ENCODE results near the gene ALK.

Gene ALK

GRCh38 chr2:29308366-29308765, 613.0 kb downstream of the ALK start:
- FAIRE-seq = no peak

- no peak for FAIRE-seq
Observed at GRCh38 chr2:29307519-29307918, 613.9 kb downstream of the ALK start.

GRCh38 chr2:29305762-29306161, 615.6 kb downstream of the ALK start:
- FAIRE-seq = no peak

GRCh38 chr2:29304399-29305060, 616.9 kb downstream of the ALK start:
- no peak for FAIRE-seq

DNA sequence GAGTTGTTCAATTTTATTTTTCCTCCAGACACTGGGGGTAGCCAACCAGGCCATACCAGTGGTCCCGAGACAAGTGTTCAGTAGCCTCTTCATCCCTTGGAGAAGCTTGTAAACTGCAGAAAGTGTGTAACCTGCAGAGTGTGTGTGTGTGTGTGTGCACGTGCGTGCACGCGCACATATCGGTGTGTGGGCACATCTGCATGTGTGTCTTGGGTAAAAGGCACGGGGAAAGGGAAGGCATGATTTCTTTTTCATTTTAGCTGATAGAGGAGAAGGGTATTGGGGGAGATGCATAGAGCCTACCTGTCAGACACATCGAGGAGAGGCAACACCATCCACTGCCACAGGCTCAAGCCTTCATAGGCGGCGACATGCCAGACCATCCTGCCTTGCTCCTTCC, 624.8 kb downstream of the ALK start:
- FAIRE-seq = no peak

GRCh38 chr2:29295845-29296244, 625.5 kb downstream of the ALK start:
- FAIRE-seq = no peak

- FAIRE-seq = no peak
Observed at GRCh38 chr2:29293830-29294438, 627.5 kb downstream of the ALK start.

- no peak for FAIRE-seq
Observed at GRCh38 chr2:29290293-29291047, 630.9 kb downstream of the ALK start.

DNA sequence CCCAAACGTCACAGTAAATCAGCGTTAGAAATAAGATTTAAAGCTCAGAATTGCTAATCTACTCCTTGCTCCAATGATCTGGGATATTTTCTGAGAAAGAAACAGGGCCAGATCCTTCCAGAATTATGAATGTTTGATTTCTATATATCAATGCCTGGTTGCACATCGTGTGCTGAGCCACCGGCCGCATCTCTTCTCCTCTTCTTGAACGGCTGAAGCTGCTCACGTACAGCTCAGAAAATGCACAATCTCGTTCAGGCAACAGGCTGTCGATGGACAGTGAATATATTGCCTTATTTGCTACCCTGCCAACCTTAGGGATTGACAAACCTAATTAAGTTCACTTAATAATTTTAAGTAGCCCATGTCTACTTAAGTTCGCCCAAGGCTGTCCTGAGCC, 636.7 kb downstream of the ALK start:
- FAIRE-seq = no peak

GRCh38 chr2:29281916-29282247, 639.5 kb downstream of the ALK start:
- FAIRE-seq = no peak

GRCh38 chr2:29281086-29281915, 640.1 kb downstream of the ALK start:
- FAIRE-seq = no peak

GRCh38 chr2:29278966-29279365, 642.4 kb downstream of the ALK start:
- no peak for FAIRE-seq

DNA sequence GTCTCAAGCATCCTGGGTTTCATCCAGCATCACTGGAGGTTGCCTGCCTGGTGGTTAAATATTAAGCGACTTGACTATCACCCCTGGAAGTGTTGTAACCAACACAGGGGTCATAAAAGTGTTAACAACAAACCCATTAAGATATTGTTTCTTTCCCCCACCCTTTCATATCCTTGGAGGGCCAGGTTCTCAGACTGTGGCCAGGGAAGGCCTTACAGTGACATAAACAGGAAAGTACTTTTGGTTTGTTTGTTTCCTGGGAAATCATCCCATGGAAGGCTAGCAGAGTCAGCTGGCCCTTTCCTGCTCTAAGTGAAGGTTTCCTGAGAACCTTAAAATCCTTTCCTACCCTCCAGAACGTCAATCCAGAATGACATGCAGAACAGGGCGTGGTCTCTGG, 645.2 kb downstream of the ALK start:
- FAIRE-seq = no peak

DNA sequence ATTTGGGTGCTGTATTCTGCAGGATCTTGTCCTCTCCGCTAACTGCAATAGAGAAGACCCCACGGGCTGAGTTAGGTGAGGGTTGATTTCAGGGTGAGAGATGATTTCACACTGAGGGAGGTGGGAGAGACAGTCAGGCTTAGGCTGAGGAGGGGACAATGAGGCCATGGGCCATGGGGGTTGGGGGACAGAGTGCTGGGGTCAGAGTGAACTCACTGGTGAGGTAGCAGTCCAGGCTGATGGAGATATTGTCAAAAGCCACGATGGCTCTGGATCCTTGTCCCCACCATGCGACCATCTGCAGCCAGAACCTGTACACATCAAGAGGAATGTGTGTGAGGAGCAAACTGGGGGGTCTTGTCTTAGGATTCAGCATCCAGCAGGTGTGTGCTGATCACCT, 646.2 kb downstream of the ALK start:
- no peak for FAIRE-seq

DNA sequence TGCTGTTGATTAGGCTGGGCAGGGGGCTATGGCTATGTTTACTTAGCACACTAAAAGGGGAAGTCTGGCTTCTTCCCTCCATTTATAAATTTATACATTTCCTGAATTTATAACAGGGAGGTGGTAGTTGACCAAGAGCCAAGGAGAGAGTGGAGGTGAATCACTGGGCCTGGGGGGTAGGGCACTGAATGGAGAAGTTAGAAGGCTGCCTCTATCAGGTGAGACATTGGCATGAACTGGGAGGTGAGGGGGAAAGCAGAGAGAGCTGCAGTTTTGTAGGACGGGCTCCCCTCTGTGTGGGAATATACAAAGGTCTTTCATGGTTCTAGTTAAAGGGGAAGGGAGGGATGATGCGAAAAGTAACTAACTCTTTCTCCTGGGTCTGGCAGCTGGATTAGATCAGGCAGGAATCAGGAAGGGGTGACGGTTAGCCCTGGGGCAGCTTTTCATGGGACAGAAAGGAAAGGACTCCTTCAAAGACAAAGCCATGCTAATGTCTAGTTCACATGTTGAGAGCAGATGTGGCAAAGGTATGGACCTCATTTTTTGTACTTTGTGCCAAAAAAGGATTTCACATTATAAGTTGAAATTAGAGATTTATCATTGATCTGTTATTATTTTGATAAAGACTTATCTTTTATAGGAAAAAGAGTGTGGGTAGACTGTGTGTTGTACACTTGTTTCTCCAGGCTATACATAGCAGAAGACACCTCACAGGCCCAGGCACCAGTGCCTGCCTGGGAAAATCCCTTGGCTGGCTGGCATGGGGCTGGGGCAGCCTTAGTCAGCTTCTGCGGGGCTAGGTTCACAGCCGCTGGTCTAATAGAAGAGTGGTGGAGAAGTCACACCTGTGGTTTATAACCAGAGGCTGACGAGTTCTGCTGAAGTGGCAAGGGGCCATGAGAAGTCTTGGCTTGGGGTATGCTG, 647.4 kb downstream of the ALK start:
- no peak for FAIRE-seq

GRCh38 chr2:29273004-29273684, 648.2 kb downstream of the ALK start:
- FAIRE-seq = no peak

DNA sequence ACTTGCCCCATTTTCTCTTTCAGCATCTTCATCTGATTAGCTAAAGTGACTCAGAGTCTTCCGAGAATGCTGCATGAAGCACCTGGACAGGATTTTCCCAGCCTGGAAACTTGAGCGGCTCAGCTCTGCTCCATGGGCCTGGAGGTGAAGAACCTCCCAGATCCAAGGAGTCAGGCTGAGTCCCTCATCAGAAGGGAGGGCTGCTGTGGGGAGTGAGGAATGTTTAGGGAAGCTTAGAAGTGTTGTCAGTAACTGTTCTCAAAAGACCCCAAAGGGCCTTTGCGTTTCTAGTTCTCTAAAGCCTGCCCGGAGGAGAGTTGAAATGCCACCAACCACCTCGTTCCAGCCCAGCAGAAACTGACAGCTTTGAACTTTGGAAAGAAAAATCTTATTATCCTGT, 649.1 kb downstream of the ALK start:
- no peak for FAIRE-seq

- FAIRE-seq = no peak
Observed at GRCh38 chr2:29270701-29271121, 650.7 kb downstream of the ALK start.

DNA sequence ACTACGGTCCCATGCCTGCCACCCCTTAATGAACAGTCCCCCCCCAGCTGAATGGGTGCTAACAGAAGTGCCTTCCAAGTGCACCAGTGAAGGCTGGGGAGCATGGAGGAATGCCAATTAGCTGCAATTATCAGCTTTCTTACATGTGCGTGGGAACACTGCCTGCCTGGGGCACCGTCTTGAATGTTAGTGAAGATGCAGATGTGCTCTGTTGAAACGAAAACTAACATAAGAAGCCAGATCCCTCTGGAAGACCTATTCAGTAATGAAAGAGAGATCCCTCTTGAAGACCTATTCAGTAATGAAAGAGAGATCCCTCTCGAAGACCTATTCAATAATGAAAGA, 651.6 kb downstream of the ALK start:
- FAIRE-seq = no peak

GRCh38 chr2:29269095-29269764, 652.2 kb downstream of the ALK start:
- FAIRE-seq = no peak

- FAIRE-seq = no peak
Observed at GRCh38 chr2:29267720-29268119, 653.7 kb downstream of the ALK start.

Data from A204.1 (cell line).